NCI-H2171 treated with DMSO at 0.1 percent for 48 hours (cell line): ENCODE measurements around the gene CDC16.
"Not testable (repeated sequence)": the region's sequence is repeated elsewhere in the genome, so short reads cannot be mapped to it uniquely, and the experiment has no call there.

ENCODE experiments used
- DNase-seq: peaks from one replicate; lab custom pipeline; 2025; lab: John Stamatoyannopoulos, UW

The CDC16 gene

GRCh38 chr13:114234645-114235421 is at the start of gene CDC16:
Gene CDC16, plus strand, starts transcription at chr13:114234897. Its CDS starts 188 bp downstream, at chr13:114235085.
- peak; percentile 94 for DNase-seq

- DNase-seq: no peak
These were observed 49.3 kb upstream of the CDC16 start for GRCh38 chr13:114185182-114185971.

DNA sequence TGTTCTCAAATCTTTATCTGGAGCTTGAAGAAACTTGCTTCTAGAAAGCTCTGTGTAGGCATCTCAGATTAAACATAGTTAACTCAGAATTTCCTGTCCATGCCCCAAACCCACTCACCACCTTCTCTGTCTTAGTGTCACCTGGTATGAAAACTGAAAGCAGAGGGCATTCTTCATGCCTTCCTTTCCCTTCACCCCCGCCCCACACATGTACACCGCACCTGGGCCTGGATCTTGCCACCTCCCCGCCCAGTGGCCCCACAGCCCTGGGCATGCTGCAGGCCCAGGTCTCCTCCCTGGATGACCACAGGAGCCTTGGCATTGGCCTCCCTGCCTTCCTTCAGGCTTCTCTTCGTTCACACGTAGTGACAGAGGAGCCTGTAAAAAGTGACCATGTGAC is 39.8 kb upstream of the CDC16 start:
- no peak for DNase-seq

GRCh38 chr13:114196629-114197028 is 38.1 kb upstream of the CDC16 start:
- DNase-seq: no peak

DNA sequence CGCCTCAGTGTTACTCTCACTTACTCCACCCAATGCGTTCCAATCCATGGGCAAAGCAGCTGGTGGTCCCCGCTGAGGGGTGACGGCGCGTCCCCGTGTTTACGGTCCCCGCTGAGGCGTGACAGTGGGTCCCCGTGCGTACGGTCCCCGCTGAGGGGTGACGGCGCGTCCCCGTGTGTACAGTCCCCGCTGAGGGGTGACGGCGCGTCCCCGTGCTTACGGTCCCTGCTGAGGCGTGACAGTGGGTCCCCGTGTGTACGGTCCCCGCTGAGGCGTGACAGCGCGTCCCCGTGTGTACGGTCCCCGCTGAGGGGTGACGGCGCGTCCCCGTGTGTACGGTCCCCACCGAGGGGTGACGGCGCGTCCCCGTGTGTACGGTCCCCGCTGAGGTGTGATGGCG is 36.1 kb upstream of the CDC16 start:
- DNase-seq: no peak

GRCh38 chr13:114199526-114199925 is 35.2 kb upstream of the CDC16 start:
- DNase-seq: not testable (repeated sequence)

- no peak for DNase-seq
These were observed 34.7 kb upstream of the CDC16 start for GRCh38 chr13:114199954-114200353.

DNA sequence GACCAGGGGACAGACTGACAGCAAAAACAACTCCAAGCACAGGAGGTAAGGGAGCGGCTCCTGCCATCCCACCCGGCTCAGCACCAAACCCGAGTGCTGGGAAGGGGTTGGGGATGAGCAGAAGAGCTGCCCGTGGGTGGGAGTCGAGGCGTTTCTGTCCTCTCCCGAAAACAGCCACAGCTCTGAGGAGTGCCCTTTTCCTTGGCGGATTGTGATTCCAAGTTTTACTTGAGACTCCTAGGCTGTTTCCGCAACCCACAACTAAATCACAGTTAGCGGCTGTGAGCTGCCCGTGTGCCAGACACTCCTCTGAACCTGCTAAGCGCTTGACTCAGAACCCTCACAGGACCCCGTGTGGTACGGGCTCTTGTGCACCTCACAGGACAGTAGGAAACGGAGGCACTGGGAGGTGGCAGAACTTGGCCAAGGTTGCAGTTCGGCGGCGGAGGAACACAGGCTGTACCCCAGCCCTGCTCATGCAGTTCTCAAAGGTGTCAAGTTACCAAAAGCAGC is 34.2 kb upstream of the CDC16 start:
- DNase-seq: peak; percentile 45

GRCh38 chr13:114202581-114202980 is 32.1 kb upstream of the CDC16 start:
- DNase-seq: no peak

GRCh38 chr13:114203536-114203935 is 31.2 kb upstream of the CDC16 start:
- peak; percentile 92 for DNase-seq

DNA sequence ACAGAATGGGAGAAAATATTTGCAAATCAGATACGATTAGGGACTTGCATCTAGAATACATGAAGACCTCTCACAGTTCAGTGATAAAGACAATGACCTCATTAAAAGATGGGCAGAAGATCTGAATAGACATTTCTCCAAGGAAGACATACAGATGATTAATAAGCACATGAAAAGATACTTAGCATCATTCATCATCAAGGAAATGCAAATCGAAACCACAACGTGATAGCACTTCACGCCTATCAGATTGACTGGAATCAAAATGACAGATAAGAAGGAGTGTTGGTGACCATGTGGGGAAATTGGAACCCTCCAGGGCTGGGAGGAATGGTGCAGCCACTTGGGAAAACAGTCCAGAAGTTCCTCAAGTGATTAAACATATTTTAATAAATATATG is 29.8 kb upstream of the CDC16 start:
- no peak for DNase-seq

- DNase-seq: no peak
These were observed 26.6 kb upstream of the CDC16 start for GRCh38 chr13:114208134-114208533.

DNA sequence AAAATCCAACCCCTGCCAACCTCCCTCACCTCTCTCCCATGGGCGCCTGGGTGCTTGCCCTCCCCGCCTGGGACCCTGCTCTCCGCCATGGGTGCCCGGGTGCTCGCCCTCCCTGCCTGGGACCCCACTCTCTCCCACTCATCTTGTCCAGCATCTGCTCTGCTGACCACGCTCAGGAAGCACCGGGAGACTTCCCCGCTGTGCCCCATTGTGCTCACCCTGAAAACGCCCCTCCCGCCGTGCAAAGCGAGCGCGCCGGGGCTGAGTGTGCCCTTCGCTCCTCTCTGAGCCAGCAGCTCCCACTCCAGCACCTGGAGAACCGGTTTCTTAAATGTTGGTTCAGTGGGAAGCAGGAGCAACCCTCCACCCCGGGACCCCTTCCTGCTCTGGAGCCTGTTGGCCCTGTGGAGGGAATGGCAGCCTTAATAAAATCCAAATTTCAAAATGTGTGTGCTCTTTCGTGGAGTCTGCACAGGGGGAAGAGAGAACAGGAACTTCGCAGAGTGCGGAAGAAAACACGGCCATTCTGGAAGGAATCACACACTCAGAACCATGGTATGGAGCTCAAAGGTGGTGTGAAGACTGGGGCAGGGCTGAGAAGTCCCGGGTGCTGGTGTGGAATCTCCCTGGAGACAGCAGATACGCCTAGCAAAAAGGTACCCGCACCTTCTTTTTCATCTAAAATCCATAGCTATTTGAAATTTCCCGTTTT is 23.1 kb upstream of the CDC16 start:
- DNase-seq: no peak

DNA sequence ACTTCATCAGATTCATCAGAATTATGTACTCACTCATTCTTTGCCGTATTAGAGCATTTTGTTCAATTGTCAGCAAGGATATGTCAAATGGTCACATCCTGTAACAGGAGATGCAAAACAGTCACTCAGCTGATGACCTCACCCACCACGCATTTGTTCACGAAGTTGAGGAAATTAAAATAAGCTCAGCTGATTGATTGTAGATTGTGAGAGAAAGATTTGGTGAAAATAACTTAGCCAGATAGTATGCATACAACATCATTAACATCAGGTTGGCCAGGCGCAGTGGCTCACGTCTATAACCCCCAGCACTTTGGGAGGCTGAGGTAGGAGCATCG is 22.6 kb upstream of the CDC16 start:
- DNase-seq: no peak

DNA sequence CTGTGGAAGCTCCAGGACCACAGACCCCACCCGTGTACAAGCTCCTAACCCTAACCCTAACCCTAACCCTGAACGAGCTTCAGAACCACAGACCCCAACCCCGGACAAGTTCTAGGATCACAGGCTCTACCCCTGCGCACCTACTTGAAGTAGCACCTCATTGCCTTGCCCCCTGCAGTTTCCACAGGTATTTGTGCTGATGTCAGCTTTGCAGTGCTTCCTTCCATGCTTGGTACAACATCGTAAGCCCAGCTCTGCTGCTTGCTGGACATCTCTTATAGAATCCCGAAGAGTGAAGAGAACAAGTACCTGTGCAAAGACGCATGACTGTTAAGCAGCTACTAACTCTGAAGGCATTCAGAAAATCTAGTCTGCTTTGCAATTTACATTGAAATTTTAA is 20.7 kb upstream of the CDC16 start:
- no peak for DNase-seq

DNA sequence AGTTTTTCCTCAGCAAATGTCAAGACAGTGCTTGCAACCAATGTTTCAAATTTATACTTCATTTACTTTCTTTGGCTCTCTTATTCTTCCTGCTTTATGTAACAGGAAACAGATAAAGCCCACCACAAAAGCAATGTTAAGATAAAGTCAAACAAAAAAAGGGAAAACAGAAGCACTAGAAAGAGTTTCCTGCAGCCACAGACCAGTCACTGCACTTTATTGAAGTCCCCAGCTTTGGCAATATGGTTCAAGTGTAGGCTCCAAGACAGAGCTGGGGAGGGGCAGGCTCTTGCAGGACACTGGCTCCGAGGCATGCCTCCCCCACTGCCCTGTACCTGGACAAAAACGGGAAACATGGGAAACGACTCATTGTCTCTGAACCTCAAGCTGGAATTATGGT is 15.3 kb upstream of the CDC16 start:
- no peak for DNase-seq

DNA sequence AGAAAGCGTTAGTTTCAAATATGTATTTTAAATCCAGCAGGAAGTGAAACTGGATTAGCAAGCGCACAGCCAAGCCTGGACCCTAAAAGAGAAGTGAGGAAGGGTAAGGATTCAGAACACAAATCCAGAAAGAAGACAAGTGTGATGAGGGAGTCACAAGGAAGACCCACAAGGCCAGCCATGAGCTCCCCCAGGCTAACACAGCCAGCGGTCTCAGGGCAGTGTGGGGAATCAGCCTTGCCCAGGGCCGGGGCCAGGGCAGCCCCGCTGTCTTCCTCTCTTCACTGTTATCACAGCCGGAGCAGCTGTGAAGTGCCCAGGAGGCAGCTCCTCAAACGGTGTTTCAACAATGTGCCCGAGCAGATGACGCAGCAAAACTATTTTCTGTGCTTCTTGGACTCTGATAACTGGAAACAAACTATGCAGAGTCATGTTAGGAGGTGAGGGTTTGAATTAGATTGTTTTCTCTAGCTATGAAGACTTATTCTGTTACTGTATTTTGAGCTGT is 12.2 kb upstream of the CDC16 start:
- no peak for DNase-seq

GRCh38 chr13:114224201-114224600 is 10.5 kb upstream of the CDC16 start:
- no peak for DNase-seq

DNA sequence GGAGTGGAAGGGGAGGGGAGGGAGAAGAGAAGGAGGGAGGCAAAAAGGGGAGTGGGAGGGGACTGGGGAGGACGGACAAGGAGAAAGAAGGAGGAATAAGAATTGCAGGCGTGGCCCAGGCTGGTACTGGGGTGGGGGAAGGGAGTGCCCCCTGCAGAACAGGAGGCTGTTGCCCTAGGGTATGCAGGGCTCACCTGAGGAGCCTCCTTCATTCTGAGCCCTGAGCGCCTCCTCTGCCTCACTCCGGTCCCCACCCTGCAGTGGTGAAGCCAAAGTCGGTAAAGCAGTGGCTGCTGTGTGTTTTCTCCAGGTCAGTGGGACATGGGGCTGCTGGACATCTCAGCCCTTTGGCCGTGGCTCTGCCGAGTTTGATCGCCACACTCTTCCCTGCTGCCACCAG is 9.1 kb upstream of the CDC16 start:
- DNase-seq: no peak

DNA sequence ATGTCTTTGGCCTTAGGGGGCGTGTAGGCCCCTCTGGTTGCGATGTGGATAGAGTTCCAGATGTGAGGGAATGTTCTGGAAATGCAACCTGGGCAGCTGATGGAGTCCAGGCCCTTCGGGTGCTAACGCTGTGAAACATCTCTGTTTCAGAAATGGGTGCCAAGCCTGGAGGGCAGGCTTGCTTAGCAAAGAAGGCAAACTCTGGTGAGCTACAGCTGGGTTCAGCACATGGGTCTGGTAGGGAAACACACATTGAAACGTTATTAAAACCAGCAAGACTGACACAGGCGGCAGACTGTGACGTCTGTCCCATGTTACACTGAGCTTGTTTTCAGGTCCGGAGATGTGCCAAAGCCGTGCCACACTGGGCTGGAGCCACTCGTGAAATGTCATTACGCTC is 8.6 kb upstream of the CDC16 start:
- no peak for DNase-seq

GRCh38 chr13:114226699-114227323 is 7.9 kb upstream of the CDC16 start:
- DNase-seq: peak; percentile 79

GRCh38 chr13:114227528-114227927 is 7.2 kb upstream of the CDC16 start:
- DNase-seq: no peak
